B cell (primary cell): ENCODE results near the gene SRC. TPM values are rescaled to one million over a fixed set of nuclear protein-coding genes. Genes with fewer than 3 reads are reported as not detected.

Source experiments
- ATAC-seq: fragments of 200-7000 bp; cut with Tn5 transposase; one replicate; pipeline ENCODE4 v1.10.0; 2021; ENCODE audit warnings: low read depth, mild to moderate bottlenecking, moderate number of reproducible peaks, moderate library complexity
- CTCF ChIA-PET: fragments of 350-600 bp; sonication (Branson Sonifier 250); formaldehyde crosslinking; loops from one replicate; lab custom pipeline; 2021; ENCODE audit warnings: antibody characterized with exemption, inconsistent platforms; lab: Charles Lee
- POLR2A ChIA-PET: fragments of 350-600 bp; sonication (Branson Sonifier 250); formaldehyde crosslinking; loops from one replicate; lab custom pipeline; 2021; ENCODE audit warnings: antibody characterized with exemption; lab: Charles Lee
- DNase-seq: peaks from one replicate; pipeline ENCODE4 v3.0.0; 2013
- H2AFZ ChIP-seq: 2 replicates; pipeline ENCODE4 v1.6.1; 2012; ENCODE audit warnings: mild to moderate bottlenecking, low read depth, low read length; ENCODE audit not compliant: insufficient read depth, poor library complexity, severe bottlenecking
- H3K27ac ChIP-seq, 2 donors: 1 replicate in 1 of 2; 2 replicates in 1 of 2; pipeline ENCODE4 v1.5.1; 2012 to 2013; ENCODE audit warnings: low read length in 2 of 2, mild to moderate bottlenecking in 2 of 2, moderate library complexity in 1 of 2
- H3K27me3 ChIP-seq, 4 experiments: fragments of 200-600 bp in 1 of 4; sonication (generic) in 1 of 4; replicated peaks in 1 of 4; 1 replicate in 2 of 4; 2 replicates in 2 of 4; pipeline versions ENCODE4 v1.6.1 to v1.7.0; 2013 to 2016; ENCODE audit warnings: low read length in 3 of 4, mild to moderate bottlenecking in 2 of 4, mixed read lengths in 1 of 4, moderate library complexity in 1 of 4; ENCODE audit not compliant: insufficient read depth in 4 of 4, control insufficient read depth in 3 of 4; ENCODE audit errors: control extremely low read depth in 1 of 4
- H3K36me3 ChIP-seq, 2 experiments: replicated peaks in 1 of 2; 1 replicate in 1 of 2; 2 replicates in 1 of 2; pipeline versions ENCODE4 v1.6.1 to v1.7.1; 2013; ENCODE audit warnings: low read length in 1 of 2; ENCODE audit not compliant: insufficient read depth in 2 of 2, control insufficient read depth in 1 of 2; ENCODE audit errors: control extremely low read depth in 1 of 2, extremely low read depth in 1 of 2
- H3K4me1 ChIP-seq, 2 donors: fragments of 200-600 bp in 1 of 2; sonication (generic) in 1 of 2; 1 replicate in 1 of 2; 2 replicates in 1 of 2; pipeline versions ENCODE4 v1.5.1 to v1.6.1; 2013 to 2017; ENCODE audit warnings: low read length in 2 of 2; ENCODE audit not compliant: control insufficient read depth in 2 of 2, insufficient read depth in 2 of 2
- H3K4me2 ChIP-seq: replicated peaks from 2 replicates; pipeline ENCODE3; 2012; ENCODE audit warnings: mild to moderate bottlenecking, low read depth, low read length; ENCODE audit not compliant: poor library complexity, severe bottlenecking
- H3K4me3 ChIP-seq, 5 experiments: fragments of 200-600 bp in 1 of 5; sonication (generic) in 1 of 5; 1 replicate in 3 of 5; 2 replicates in 2 of 5; pipeline versions ENCODE4 v1.5.1 to v1.7.0; 2011 to 2016; ENCODE audit warnings: low read length in 4 of 5, mild to moderate bottlenecking in 4 of 5, low read depth in 2 of 5, control low read depth in 1 of 5, moderate library complexity in 1 of 5; ENCODE audit not compliant: insufficient read depth in 1 of 5; ENCODE audit errors: control extremely low read depth in 1 of 5, extremely low read depth in 1 of 5
- H3K79me2 ChIP-seq: fragments of 200-600 bp; sonication (generic); one replicate; pipeline ENCODE4 v1.6.0; 2016; ENCODE audit warnings: low read length; ENCODE audit not compliant: control insufficient read depth, insufficient read depth
- H3K9ac ChIP-seq: fragments of 200-600 bp; sonication (generic); 2 replicates; pipeline ENCODE4 v1.6.1; 2017; ENCODE audit warnings: mild to moderate bottlenecking, low read length, moderate library complexity
- H3K9me3 ChIP-seq, 3 donors: one replicate each; pipeline versions ENCODE4 v1.6.1 to v1.7.1; 2013; ENCODE audit warnings: low read length in 2 of 3; ENCODE audit not compliant: control insufficient read depth in 2 of 3, insufficient read depth in 1 of 3; ENCODE audit errors: control extremely low read depth in 1 of 3
- H4K20me1 ChIP-seq: 2 replicates; pipeline ENCODE4 v1.6.0; 2012; ENCODE audit warnings: mild to moderate bottlenecking, low read length; ENCODE audit not compliant: insufficient read depth, control insufficient read depth, poor library complexity, severe bottlenecking
- H3K27ac Mint-ChIP-seq: one replicate; pipeline ENCODE4 v1.8.0; 2021; ENCODE audit warnings: mixed read lengths
- H3K27me3 Mint-ChIP-seq: one replicate; pipeline ENCODE4 v1.8.0; 2021; ENCODE audit warnings: mixed read lengths
- H3K4me1 Mint-ChIP-seq: one replicate; pipeline ENCODE4 v1.8.0; 2021; ENCODE audit warnings: mixed read lengths
- H3K4me3 Mint-ChIP-seq: one replicate; pipeline ENCODE4 v1.8.0; 2021; ENCODE audit warnings: mixed read lengths
- H3K9me3 Mint-ChIP-seq: one replicate; pipeline ENCODE4 v1.8.0; 2022; ENCODE audit warnings: mixed read lengths; ENCODE audit not compliant: insufficient read depth
- CTCF ChIP-seq: fragments of 200-600 bp; IDR thresholded peaks from one replicate; pipeline ENCODE4 v1.8.0; 2022; ENCODE audit warnings: antibody characterized with exemption, mild to moderate bottlenecking
- EZH2 ChIP-seq: IDR thresholded peaks from 2 replicates; pipeline ENCODE4 v1.6.1; 2012; ENCODE audit warnings: borderline replicate concordance, low read depth, mild to moderate bottlenecking, moderate library complexity, low read length; ENCODE audit not compliant: insufficient read depth, poor library complexity, severe bottlenecking
- WGBS: methylation state at CpG from one replicate; pipeline ENCODE4 v1.1.5; 2013; ENCODE audit warnings: missing lambda C conversion rate; ENCODE audit not compliant: insufficient coverage; 5-methylcytosine and 5-hydroxymethylcytosine counted together
- intact Hi-C: fragments of 100-400 bp; cut with micrococcal nuclease; formaldehyde crosslinking; loops from one replicate; pipeline ENCODE4 v1.10.0; 2022
- polyA plus RNA-seq: library from polyadenylated mRNA; depleted of rRNA; stranded (reverse); fragments of >200 nt; gene quantifications from 2 replicates; pipeline ENCODE4 v1.2.3, GENCODE V29; 2012
- total RNA-seq, 2 donors: library from RNA; stranded (reverse); fragments of 120-200 nt in 1 of 2; gene quantifications; 1 replicate in 1 of 2; 2 replicates in 1 of 2; pipeline versions ENCODE4 v1.2.3 to v1.2.4, GENCODE V29; 2013 to 2022

The SRC gene
- total and polyA plus RNA-seq, 2 donors (not counting 1 experiment from before 2014, with no cell fraction given): 6.5 to 16.8 TPM

GRCh38 chr20:37353285-37353849 lies 7.4 kb downstream of the SRC start:
- no peak for TF ChIP-seq CTCF
- intact Hi-C loops: no loop called here

GRCh38 chr20:37354210-37355195 lies 8.6 kb downstream of the SRC start:
- no peak overlapping the region for H3K27ac ChIP-seq
- no peaks in the 10 kb centered on the region for H3K36me3 ChIP-seq
- no peak overlapping the region for H3K4me2 ChIP-seq
- ATAC-seq: no peak
- POLR2A ChIA-PET: no interaction called here
- H3K4me3 Mint-ChIP-seq: no peak overlapping the region
- H3K9ac ChIP-seq: no peak overlapping the region
- peaks cover 15% of the 10 kb centered on the region for H3K79me2 ChIP-seq
- H3K4me1 Mint-ChIP-seq: peaks cover 22% of the 10 kb centered on the region
- H3K4me1 ChIP-seq: peaks cover 10 to 25% of the 10 kb centered on the region in 2 donors
- intact Hi-C loops: no loop called here
- DNase-seq: no peak
- no peaks in the 10 kb centered on the region for H3K27me3 Mint-ChIP-seq
- TF ChIP-seq EZH2 (no peak), CTCF (no peak)
- no peaks in the 10 kb centered on the region for H4K20me1 ChIP-seq
- WGBS: 97% methylated on average over 15 of the region's 18 CpGs
- H3K27ac Mint-ChIP-seq: no peak overlapping the region
- no peak overlapping the region for H3K4me3 ChIP-seq
- CTCF ChIA-PET: no interaction called here
- no peaks in the 10 kb centered on the region for H3K27me3 ChIP-seq
- H2AFZ ChIP-seq: no peak overlapping the region
- H3K9me3 ChIP-seq: peaks cover 0 to 3% (median 0%) of the 10 kb centered on the region in 3 donors
- H3K9me3 Mint-ChIP-seq: no peaks in the 10 kb centered on the region

More at GRCh38 chr20:37353285-37353849, 7.4 kb downstream of the SRC start:
- DNase-seq (no peak), ATAC-seq (no peak)
- no peak overlapping the region for H2AFZ ChIP-seq
- no peaks in the 10 kb centered on the region for H4K20me1 ChIP-seq
- CTCF ChIA-PET: no interaction called here
- H3K4me2 ChIP-seq: no peak overlapping the region
- Mint-ChIP-seq H3K9me3 (no peaks in the 10 kb centered on the region), H3K27me3 (no peaks in the 10 kb centered on the region), H3K4me3 (no peak overlapping the region), H3K27ac (no peak overlapping the region), H3K4me1 (peaks cover 23% of the 10 kb centered on the region)
- peaks cover 0 to 3% (median 0%) of the 10 kb centered on the region in 3 donors for H3K9me3 ChIP-seq
- H3K4me1 ChIP-seq: peaks cover 10 to 25% of the 10 kb centered on the region in 2 donors
- no peak overlapping the region for H3K27ac ChIP-seq
- H3K9ac ChIP-seq: no peak overlapping the region
- H3K27me3 ChIP-seq: no peaks in the 10 kb centered on the region
- H3K79me2 ChIP-seq: peaks cover 18% of the 10 kb centered on the region
- WGBS: 98% methylated on average over 11 of the region's 13 CpGs
- POLR2A ChIA-PET: interaction anchor here (0.5 kb wide), 1 partner anchor 262 kb away, joined by 7 read pairs; no protein-coding TSS in a partner anchor
- H3K4me3 ChIP-seq: no peak overlapping the region
- H3K36me3 ChIP-seq: no peaks in the 10 kb centered on the region
